HFFc6 (cell line): ENCODE data around the gene C1orf167. TPM values are rescaled to one million over a fixed set of nuclear protein-coding genes. Genes with fewer than 3 reads are reported as not detected.

Source experiments
- DNase-seq: peaks from one replicate; pipeline ENCODE4 v3.0.0-alpha.2; 2018
- H3K27ac Mint-ChIP-seq: 2 replicates; pipeline ENCODE4 v1.8.0; 2020; ENCODE audit warnings: mild to moderate bottlenecking, mixed read lengths
- H3K27me3 Mint-ChIP-seq: 2 replicates; pipeline ENCODE4 v1.8.0; 2021; ENCODE audit warnings: mild to moderate bottlenecking, moderate library complexity, mixed read lengths; ENCODE audit not compliant: insufficient read depth
- H3K36me3 Mint-ChIP-seq: 2 replicates; pipeline ENCODE4 v1.8.0; 2021; ENCODE audit warnings: low read depth, mixed read lengths
- H3K4me1 Mint-ChIP-seq: 2 replicates; pipeline ENCODE4 v1.8.0; 2020; ENCODE audit warnings: low read depth, mixed read lengths
- H3K4me3 Mint-ChIP-seq: 2 replicates; pipeline ENCODE4 v1.8.0; 2020; ENCODE audit warnings: mild to moderate bottlenecking, moderate library complexity, mixed read lengths
- H3K9me3 Mint-ChIP-seq: 2 replicates; pipeline ENCODE4 v1.8.0; 2020; ENCODE audit warnings: mild to moderate bottlenecking, mixed read lengths
- total RNA-seq, 6 experiments: library from RNA; stranded (reverse); fragmentation: NEBNext Ultra II Directional; extraction: Animal tissue kit (Norgen Biotek cat#: 25700); gene quantifications; 2 replicates in 1 of 6; 3 replicates in 5 of 6; pipeline ENCODE4 v1.2.3, GENCODE V29; 2021
- TF ChIP-seq, protein P1 (sequence below): fragments of 200-600 bp; sonication (generic); IDR thresholded peaks from 2 replicates; pipeline ENCODE4 v1.5.0; 2021; ENCODE audit warnings: antibody characterized with exemption, mild to moderate bottlenecking

C1orf167 gene
- total RNA-seq, 6 experiments from 2014 or later, result 0.23 to 0.59 (median 0.38) TPM; not detected in 2

DNA sequence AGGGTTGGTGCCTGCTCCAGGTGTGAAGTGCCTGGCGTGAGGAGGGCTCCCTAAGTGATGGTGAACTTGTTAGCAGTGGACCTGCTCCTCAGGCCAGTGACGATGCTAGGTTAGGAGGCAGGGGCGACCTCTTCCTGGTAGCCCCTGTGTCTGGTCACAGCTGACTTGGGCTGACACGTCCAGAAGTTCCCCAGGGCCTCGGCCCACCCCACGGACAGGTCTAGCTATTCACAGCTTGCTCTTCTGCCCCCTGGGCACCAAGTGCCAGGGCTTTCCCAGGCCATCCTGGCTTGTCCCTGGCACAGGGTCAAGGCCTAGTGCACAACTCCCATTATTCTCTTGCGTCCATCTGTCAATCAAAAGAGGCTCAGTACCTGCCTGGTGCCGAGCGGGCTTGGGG lies 10.9 kb upstream of the C1orf167 start:
- Mint-ChIP-seq H3K36me3 (no peaks in the 10 kb centered on the region), H3K4me1 (peaks cover 14% of the 10 kb centered on the region), H3K9me3 (no peaks in the 10 kb centered on the region), H3K4me3 (no peak overlapping the region), H3K27ac (no peak overlapping the region), H3K27me3 (peaks cover 28% of the 10 kb centered on the region)
- TF ChIP-seq, protein P1, sequence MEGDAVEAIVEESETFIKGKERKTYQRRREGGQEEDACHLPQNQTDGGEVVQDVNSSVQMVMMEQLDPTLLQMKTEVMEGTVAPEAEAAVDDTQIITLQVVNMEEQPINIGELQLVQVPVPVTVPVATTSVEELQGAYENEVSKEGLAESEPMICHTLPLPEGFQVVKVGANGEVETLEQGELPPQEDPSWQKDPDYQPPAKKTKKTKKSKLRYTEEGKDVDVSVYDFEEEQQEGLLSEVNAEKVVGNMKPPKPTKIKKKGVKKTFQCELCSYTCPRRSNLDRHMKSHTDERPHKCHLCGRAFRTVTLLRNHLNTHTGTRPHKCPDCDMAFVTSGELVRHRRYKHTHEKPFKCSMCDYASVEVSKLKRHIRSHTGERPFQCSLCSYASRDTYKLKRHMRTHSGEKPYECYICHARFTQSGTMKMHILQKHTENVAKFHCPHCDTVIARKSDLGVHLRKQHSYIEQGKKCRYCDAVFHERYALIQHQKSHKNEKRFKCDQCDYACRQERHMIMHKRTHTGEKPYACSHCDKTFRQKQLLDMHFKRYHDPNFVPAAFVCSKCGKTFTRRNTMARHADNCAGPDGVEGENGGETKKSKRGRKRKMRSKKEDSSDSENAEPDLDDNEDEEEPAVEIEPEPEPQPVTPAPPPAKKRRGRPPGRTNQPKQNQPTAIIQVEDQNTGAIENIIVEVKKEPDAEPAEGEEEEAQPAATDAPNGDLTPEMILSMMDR, result no peak
- no peak for DNase-seq

DNA sequence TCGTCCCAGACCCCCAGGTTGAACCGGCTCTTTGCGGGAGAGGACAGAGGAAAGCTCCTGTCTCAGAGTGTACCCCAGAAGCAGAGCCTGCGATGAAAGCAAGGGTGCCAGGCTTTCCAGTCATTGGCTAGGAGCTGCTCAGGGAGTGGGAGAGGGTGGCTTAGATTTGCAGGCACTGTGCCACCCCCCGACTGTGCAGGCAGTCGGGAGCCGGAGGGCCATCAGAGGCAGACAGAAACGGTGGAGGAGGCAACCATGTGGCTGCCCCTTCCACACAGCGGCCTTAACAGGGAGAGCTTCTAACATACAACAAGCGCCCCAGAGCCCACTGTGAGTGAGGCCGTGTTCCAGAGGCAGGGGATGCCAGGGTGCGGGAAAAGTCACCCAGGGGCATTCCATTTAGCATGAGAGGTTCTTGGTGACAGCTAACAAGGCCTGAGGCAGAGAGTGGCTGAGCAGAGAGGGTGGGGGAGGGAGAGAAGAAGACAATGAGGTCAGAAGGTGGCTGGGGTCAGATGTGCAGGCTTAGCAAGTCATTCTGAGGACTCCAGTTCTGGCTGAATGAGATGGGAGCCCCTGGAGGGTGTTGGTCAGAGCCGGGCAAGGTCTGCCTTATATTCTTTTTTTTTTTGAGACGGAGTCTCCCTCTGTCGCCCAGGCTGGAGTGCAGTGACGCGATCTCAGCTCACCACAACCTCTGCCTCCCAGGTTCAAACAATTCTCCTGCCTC lies 9.5 kb upstream of the C1orf167 start:
- DNase-seq, result no peak
- peaks cover 40% of the 10 kb centered on the region for H3K27me3 Mint-ChIP-seq
- no peak overlapping the region for H3K27ac Mint-ChIP-seq
- H3K4me3 Mint-ChIP-seq, result no peak overlapping the region
- H3K4me1 Mint-ChIP-seq, result peaks cover 7% of the 10 kb centered on the region; the same call in 1 of the 2 replicates
- TF ChIP-seq, protein P1, result no peak
- H3K9me3 Mint-ChIP-seq, result no peaks in the 10 kb centered on the region
- no peaks in the 10 kb centered on the region for H3K36me3 Mint-ChIP-seq

DNA sequence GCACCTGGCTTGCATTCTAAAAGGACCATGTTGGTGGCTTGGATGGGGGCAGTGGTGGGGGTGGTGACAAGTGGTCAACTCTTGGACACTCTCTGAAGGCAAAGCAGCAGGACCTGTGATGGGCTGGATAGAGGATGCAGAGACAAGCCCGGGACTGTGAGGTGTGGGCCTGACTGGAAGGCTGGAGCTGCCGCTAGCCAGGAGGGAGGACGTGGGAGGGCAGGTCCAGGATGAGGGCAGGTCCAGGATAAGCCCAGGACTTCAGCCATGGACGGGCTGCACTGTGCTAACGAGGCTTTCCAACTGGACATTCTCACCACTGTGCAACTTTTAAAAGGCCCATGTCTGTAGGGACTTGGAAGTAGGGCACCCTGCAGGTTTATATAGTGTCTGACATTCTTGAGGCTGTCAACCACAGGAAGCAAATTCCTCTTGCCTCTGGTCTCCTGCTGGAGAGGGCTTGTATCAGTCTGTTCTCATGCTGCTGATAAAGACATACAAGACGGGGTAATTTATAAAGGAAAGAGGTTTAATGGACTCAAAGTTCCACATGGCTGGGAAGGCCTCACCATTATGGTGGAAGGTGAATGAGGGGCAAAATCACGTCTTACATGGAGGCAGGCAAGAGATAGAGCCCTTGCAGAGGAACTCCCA lies 8.3 kb upstream of the C1orf167 start:
- peaks cover 7% of the 10 kb centered on the region; the same call in 1 of the 2 replicates for H3K4me1 Mint-ChIP-seq
- no peaks in the 10 kb centered on the region for H3K36me3 Mint-ChIP-seq
- peaks cover 42% of the 10 kb centered on the region for H3K27me3 Mint-ChIP-seq
- H3K9me3 Mint-ChIP-seq, result no peaks in the 10 kb centered on the region
- no peak overlapping the region for H3K27ac Mint-ChIP-seq
- no peak overlapping the region for H3K4me3 Mint-ChIP-seq
- DNase-seq, result peak; percentile 16
- TF ChIP-seq, protein P1, result no peak

DNA sequence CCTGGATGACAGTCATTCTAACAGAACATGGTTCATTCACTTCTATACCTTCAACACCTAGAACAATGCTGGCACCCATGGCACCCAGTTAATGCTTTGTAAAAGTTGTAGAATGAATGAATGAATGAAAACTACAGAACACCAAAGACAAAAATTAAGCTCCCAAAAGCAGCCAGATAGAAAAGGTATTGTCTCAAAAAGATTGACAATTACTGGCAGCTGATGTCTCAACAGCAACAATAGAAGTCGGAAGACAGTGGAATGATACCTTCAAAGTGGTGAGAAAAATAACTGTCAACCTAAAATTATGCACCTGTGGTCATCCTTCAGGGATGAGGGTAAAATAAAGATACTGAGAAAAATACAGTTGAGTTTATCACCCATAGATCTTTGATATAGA lies 4.9 kb upstream of the C1orf167 start:
- TF ChIP-seq, protein P1, result no peak
- H3K27ac Mint-ChIP-seq, result no peak overlapping the region
- H3K4me3 Mint-ChIP-seq, result no peak overlapping the region
- peaks cover 56% of the 10 kb centered on the region for H3K27me3 Mint-ChIP-seq
- no peaks in the 10 kb centered on the region for H3K9me3 Mint-ChIP-seq
- H3K4me1 Mint-ChIP-seq, result peaks cover 7% of the 10 kb centered on the region; the same call in 1 of the 2 replicates
- no peak for DNase-seq
- no peaks in the 10 kb centered on the region for H3K36me3 Mint-ChIP-seq

DNA sequence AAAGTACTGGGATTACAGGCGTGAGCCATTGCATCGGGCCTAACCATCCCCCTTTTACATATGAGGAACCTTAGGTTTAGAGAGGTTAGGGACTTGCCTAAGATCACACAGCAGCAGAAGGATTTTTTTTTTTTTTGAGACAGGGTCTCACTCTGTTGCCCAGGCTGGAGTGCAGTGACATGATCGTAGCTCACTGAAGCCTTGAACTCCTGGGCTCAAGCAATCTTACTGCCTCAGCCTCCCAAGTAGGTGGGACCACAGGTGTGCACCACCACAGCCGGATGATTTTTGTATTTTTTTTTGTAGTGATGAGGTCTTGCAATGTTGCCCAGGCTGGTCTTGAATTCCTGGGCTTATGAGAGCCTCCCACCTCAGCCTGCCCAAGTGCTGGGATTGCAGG lies 2.2 kb upstream of the C1orf167 start:
- H3K4me3 Mint-ChIP-seq, result no peak overlapping the region
- H3K9me3 Mint-ChIP-seq, result no peaks in the 10 kb centered on the region
- no peaks in the 10 kb centered on the region for H3K4me1 Mint-ChIP-seq
- H3K27me3 Mint-ChIP-seq, result peaks cover 52% of the 10 kb centered on the region
- H3K36me3 Mint-ChIP-seq, result no peaks in the 10 kb centered on the region
- H3K27ac Mint-ChIP-seq, result no peak overlapping the region
- no peak for DNase-seq
- TF ChIP-seq, protein P1, result no peak
